Measurements from ENCODE around the gene KCNS1. TPM values are rescaled to one million over a fixed set of nuclear protein-coding genes. Genes with fewer than 3 reads are reported as not detected.
"Not testable (repeated sequence)": the region's sequence is repeated elsewhere in the genome, so short reads cannot be mapped to it uniquely, and the experiment has no call there.

The KCNS1 gene
- polyA plus RNA-seq, 2 of the 4 experiments (the other 2 are of a cell fraction) = not detected

DNA sequence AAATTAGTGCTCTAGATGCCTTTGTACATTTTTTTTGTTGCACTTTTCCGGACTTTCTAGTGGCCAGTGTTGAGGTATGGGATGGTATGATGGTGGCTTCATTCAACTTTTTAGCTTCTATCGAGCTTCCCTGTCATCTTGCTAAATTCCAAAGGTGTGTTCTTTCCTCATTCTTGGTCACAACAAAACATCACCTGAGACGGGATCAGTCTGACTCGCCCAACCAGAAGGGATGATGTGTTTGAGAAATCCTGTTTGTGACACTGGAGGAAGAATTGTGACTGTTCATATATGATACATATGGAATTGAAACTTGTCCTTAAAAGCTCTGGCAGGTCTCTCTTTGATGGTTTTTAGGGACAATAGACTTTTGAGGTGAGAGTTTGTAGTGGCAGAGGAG lies 33.8 kb downstream of the KCNS1 start:
- Histone ChIP-seq H3K4me2 (no peak overlapping the region), H3K4me1 (peaks cover 8% of the 10 kb centered on the region; the same call in 2 of the 3 replicates), H3K9me3 (no peaks in the 10 kb centered on the region), H3K4me3 (no peak overlapping the region), H3K27ac (no peak overlapping the region)
- ChIA-PET CTCF (interaction anchor here (1.0 to 2.0 kb wide), 4 partner anchors 23 to 704 kb away, joined by 3 to 9 read pairs (median 6); no protein-coding TSS in a partner anchor), POLR2A (no interaction called here)
- WGBS (ENCODE audit: missing lambda C conversion rate) = 90% methylated on average over 4 of the region's 4 CpGs
- TF ChIP-seq, protein P1, sequence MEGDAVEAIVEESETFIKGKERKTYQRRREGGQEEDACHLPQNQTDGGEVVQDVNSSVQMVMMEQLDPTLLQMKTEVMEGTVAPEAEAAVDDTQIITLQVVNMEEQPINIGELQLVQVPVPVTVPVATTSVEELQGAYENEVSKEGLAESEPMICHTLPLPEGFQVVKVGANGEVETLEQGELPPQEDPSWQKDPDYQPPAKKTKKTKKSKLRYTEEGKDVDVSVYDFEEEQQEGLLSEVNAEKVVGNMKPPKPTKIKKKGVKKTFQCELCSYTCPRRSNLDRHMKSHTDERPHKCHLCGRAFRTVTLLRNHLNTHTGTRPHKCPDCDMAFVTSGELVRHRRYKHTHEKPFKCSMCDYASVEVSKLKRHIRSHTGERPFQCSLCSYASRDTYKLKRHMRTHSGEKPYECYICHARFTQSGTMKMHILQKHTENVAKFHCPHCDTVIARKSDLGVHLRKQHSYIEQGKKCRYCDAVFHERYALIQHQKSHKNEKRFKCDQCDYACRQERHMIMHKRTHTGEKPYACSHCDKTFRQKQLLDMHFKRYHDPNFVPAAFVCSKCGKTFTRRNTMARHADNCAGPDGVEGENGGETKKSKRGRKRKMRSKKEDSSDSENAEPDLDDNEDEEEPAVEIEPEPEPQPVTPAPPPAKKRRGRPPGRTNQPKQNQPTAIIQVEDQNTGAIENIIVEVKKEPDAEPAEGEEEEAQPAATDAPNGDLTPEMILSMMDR (IDR thresholded peaks at IDR 0.05) = no peak
- TF ChIP-seq CEBPB (IDR thresholded peaks at IDR 0.05) (no peak), SMC3 (IDR thresholded peaks at IDR 0.05) (no peak), RCOR1 (IDR thresholded peaks at IDR 0.05; ENCODE audit: low read depth, low read length) (no peak), ZFP36 (IDR thresholded peaks at IDR 0.05; ENCODE audit: borderline replicate concordance, partially characterized antibody) (no peak), BHLHE40 (IDR thresholded peaks at IDR 0.05; ENCODE audit: low read depth, low read length) (no peak), MAFK (IDR thresholded peaks at IDR 0.05; ENCODE audit: partially characterized antibody) (no peak), NR3C1 (IDR thresholded peaks at IDR 0.05) (no peak), NFE2L2 (conservative IDR thresholded peaks at IDR 0.05; ENCODE audit: low read length) (no peak), FOXS1 (CRISPR knock-in tag; IDR thresholded peaks at IDR 0.05) (no peak)
- TF ChIP-seq, protein P2, sequence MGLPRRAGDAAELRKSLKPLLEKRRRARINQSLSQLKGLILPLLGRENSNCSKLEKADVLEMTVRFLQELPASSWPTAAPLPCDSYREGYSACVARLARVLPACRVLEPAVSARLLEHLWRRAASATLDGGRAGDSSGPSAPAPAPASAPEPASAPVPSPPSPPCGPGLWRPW (IDR thresholded peaks at IDR 0.05) = no peak
- TF ChIP-seq, protein P3, sequence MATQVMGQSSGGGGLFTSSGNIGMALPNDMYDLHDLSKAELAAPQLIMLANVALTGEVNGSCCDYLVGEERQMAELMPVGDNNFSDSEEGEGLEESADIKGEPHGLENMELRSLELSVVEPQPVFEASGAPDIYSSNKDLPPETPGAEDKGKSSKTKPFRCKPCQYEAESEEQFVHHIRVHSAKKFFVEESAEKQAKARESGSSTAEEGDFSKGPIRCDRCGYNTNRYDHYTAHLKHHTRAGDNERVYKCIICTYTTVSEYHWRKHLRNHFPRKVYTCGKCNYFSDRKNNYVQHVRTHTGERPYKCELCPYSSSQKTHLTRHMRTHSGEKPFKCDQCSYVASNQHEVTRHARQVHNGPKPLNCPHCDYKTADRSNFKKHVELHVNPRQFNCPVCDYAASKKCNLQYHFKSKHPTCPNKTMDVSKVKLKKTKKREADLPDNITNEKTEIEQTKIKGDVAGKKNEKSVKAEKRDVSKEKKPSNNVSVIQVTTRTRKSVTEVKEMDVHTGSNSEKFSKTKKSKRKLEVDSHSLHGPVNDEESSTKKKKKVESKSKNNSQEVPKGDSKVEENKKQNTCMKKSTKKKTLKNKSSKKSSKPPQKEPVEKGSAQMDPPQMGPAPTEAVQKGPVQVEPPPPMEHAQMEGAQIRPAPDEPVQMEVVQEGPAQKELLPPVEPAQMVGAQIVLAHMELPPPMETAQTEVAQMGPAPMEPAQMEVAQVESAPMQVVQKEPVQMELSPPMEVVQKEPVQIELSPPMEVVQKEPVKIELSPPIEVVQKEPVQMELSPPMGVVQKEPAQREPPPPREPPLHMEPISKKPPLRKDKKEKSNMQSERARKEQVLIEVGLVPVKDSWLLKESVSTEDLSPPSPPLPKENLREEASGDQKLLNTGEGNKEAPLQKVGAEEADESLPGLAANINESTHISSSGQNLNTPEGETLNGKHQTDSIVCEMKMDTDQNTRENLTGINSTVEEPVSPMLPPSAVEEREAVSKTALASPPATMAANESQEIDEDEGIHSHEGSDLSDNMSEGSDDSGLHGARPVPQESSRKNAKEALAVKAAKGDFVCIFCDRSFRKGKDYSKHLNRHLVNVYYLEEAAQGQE (IDR thresholded peaks at IDR 0.05) = no peak
- FAIRE-seq = no peak
- DNase-seq (ENCODE audit: low read depth in 1 of 2, low spot score in 1 of 2) = no peak
- ATAC-seq = no peak

DNA sequence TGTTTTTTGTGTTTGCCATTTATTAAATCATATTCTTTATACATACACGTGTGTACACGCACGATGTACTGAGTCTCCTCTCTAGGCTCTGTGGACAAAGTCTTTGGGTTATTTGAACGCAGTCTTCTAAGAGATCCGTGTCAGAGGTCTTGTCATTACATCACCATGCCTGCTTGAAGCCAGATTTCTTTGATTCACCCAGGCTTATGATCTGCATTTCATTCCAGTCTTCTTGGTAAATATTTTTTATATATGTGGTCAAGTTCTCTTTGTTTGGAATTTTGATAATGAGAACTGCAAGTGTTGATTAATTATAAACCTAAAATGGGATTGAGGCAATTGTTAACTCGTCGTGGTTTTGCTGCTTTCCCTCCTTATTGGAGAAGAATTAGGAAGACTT lies 34.6 kb downstream of the KCNS1 start:
- DNase-seq (ENCODE audit: low read depth in 1 of 2, low spot score in 1 of 2) = no peak
- Histone ChIP-seq H3K9me3 (no peaks in the 10 kb centered on the region), H3K4me2 (no peak overlapping the region), H3K27ac (no peak overlapping the region), H3K4me3 (no peak overlapping the region), H3K4me1 (peaks cover 14% of the 10 kb centered on the region; the same call in 2 of the 3 replicates)
- 90% methylated on average over 7 of the region's 7 CpGs for WGBS (ENCODE audit: missing lambda C conversion rate)
- ATAC-seq = no peak
- TF ChIP-seq JUN (IDR thresholded peaks at IDR 0.05) = no peak
- no peak for TF ChIP-seq MAZ (IDR thresholded peaks at IDR 0.05; ENCODE audit: borderline replicate concordance, low read depth, low read length)
- TF ChIP-seq EP300 (IDR thresholded peaks at IDR 0.05) = no peak
- CTCF ChIA-PET = interaction anchor here (1.3 to 3.4 kb wide), 3 partner anchors 29 to 45 kb away, joined by 3 to 10 read pairs (median 9); no protein-coding TSS in a partner anchor
- POLR2A ChIA-PET = no interaction called here
- FAIRE-seq = no peak

DNA sequence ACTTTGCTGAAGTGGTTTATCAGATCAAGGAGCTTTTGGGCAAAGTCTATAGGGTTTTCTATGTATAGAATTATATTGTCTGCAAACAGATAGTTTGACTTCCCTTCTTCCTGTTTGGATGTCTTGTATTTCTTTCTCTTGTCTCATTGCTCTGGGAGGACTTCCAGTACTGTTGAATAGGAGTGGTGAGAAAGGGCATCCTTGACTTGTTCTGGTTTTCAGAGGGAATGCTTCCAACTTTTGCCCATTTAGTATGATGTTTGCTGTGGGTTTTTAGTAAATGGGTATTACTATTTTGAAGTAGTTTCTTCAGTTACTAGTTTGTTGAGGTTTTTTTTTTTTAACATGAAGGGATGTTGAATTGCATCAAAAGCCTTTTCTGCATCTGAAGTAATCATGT lies 36.1 kb downstream of the KCNS1 start:
- Histone ChIP-seq H3K9me3 (no peaks in the 10 kb centered on the region), H3K4me3 (no peak overlapping the region), H3K27ac (no peak overlapping the region), H3K4me1 (peaks cover 25% of the 10 kb centered on the region), H3K4me2 (no peak overlapping the region)
- no peak for FAIRE-seq
- DNase-seq (ENCODE audit: low read depth in 1 of 2, low spot score in 1 of 2) = no peak
- CTCF ChIA-PET = interaction anchor here (1.1 to 3.4 kb wide), 3 partner anchors 21 to 31 kb away, joined by 7 to 11 read pairs (median 10); no protein-coding TSS in a partner anchor
- ATAC-seq = no peak
- no peak for TF ChIP-seq CEBPB (IDR thresholded peaks at IDR 0.05)
- no peak for TF ChIP-seq MYC (IDR thresholded peaks at IDR 0.05; ENCODE audit: borderline replicate concordance, low read length)
- TF ChIP-seq RCOR1 (IDR thresholded peaks at IDR 0.05; ENCODE audit: low read depth, low read length) = no peak
- TF ChIP-seq CBX2 (IDR thresholded peaks at IDR 0.05; ENCODE audit: borderline replicate concordance, low read depth) = no peak
- TF ChIP-seq KDM5A (IDR thresholded peaks at IDR 0.05) = no peak
- no peak for TF ChIP-seq CBX8 (IDR thresholded peaks at IDR 0.05)
- TF ChIP-seq, protein P4, sequence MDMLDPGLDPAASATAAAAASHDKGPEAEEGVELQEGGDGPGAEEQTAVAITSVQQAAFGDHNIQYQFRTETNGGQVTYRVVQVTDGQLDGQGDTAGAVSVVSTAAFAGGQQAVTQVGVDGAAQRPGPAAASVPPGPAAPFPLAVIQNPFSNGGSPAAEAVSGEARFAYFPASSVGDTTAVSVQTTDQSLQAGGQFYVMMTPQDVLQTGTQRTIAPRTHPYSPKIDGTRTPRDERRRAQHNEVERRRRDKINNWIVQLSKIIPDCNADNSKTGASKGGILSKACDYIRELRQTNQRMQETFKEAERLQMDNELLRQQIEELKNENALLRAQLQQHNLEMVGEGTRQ (IDR thresholded peaks at IDR 0.05) = no peak
- TF ChIP-seq, protein P5, sequence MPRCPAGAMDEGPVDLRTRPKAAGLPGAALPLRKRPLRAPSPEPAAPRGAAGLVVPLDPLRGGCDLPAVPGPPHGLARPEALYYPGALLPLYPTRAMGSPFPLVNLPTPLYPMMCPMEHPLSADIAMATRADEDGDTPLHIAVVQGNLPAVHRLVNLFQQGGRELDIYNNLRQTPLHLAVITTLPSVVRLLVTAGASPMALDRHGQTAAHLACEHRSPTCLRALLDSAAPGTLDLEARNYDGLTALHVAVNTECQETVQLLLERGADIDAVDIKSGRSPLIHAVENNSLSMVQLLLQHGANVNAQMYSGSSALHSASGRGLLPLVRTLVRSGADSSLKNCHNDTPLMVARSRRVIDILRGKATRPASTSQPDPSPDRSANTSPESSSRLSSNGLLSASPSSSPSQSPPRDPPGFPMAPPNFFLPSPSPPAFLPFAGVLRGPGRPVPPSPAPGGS (IDR thresholded peaks at IDR 0.05) = no peak
- no peak for TF ChIP-seq RFX5 (IDR thresholded peaks at IDR 0.05)
- TF ChIP-seq PHF8 (IDR thresholded peaks at IDR 0.05; ENCODE audit: borderline replicate concordance, low read depth) = no peak
- TF ChIP-seq HDAC2 (IDR thresholded peaks at IDR 0.05) = no peak
- TF ChIP-seq NR3C1 (IDR thresholded peaks at IDR 0.05) = no peak
- POLR2A ChIA-PET = no interaction called here

DNA sequence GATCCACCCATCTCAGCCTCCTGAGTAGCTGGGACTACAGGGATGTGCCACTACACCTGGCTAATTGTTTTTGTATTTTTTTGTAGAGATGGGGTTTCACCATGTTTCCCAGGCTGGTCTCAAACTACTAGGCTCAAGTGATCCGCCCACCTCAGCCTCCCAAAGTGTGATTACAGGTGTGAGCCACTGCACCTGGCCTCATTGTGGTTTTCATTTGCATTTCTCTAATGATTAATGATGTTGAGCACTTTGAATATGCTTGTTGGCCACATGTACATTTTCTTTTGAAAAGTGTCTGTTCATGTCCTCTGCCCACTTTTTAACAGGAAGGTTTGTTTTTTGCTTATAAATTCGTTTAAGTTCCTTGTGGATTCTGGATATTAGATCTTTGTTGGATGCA lies 37.8 kb downstream of the KCNS1 start:
- H3K27ac ChIP-seq; H3K4me2 ChIP-seq; DNase-seq (ENCODE audit: low read depth in 1 of 2, low spot score in 1 of 2); H3K4me3 ChIP-seq; POLR2A ChIA-PET; ATAC-seq; FAIRE-seq; H3K9me3 ChIP-seq: not testable (repeated sequence)
- CTCF ChIA-PET = interaction anchor here (1.7 to 3.4 kb wide), 3 partner anchors 19 to 49 kb away, joined by 3 to 11 read pairs (median 10); no protein-coding TSS in a partner anchor
- WGBS (ENCODE audit: missing lambda C conversion rate) = 71% methylated on average over 2 of the region's 2 CpGs
- H3K4me1 ChIP-seq = peaks cover 38% of the 10 kb centered on the region

Data from A549 (cell line).